GM21576 (cell line): ENCODE measurements around the gene SOX1.

ENCODE experiments used
- ATAC-seq: cut with Tn5 transposase; IDR thresholded peaks from one replicate; pipeline ENCODE4 v1.9.1; 2021; ENCODE audit warnings: mild to moderate bottlenecking, moderate library complexity; ENCODE audit not compliant: unreplicated experiment

The SOX1 gene

GRCh38 chr13:112105244-112105681 lies 38.3 kb downstream of the SOX1 start:
- ATAC-seq = no peak

- no peak for ATAC-seq
Measured at GRCh38 chr13:112105892-112106291, 38.9 kb downstream of the SOX1 start.

GRCh38 chr13:112106478-112107141 lies 39.7 kb downstream of the SOX1 start:
- ATAC-seq = no peak

- ATAC-seq = no peak
Measured at GRCh38 chr13:112107289-112107688, 40.3 kb downstream of the SOX1 start.

- ATAC-seq = no peak
Measured at GRCh38 chr13:112110479-112110878, 43.5 kb downstream of the SOX1 start.

- ATAC-seq = no peak
Measured at GRCh38 chr13:112111239-112111857, 44.4 kb downstream of the SOX1 start.

- no peak for ATAC-seq
Measured at GRCh38 chr13:112112534-112113276, 45.8 kb downstream of the SOX1 start.

GRCh38 chr13:112113348-112113747 lies 46.4 kb downstream of the SOX1 start:
- no peak for ATAC-seq

- ATAC-seq = no peak
Measured at GRCh38 chr13:112113851-112114250, 46.9 kb downstream of the SOX1 start.

- no peak for ATAC-seq
Measured at GRCh38 chr13:112114391-112114790, 47.4 kb downstream of the SOX1 start.

- no peak for ATAC-seq
Measured at GRCh38 chr13:112115403-112116091, 48.6 kb downstream of the SOX1 start.

GRCh38 chr13:112116187-112116950 lies 49.4 kb downstream of the SOX1 start:
- no peak for ATAC-seq

GRCh38 chr13:112117258-112117954 lies 50.5 kb downstream of the SOX1 start:
- no peak for ATAC-seq

- no peak for ATAC-seq
Measured at GRCh38 chr13:112117955-112118302, 51.0 kb downstream of the SOX1 start.

GRCh38 chr13:112118451-112119064 lies 51.6 kb downstream of the SOX1 start:
- no peak for ATAC-seq

GRCh38 chr13:112119192-112120030 lies 52.5 kb downstream of the SOX1 start:
- ATAC-seq = no peak

- no peak for ATAC-seq
Measured at GRCh38 chr13:112120031-112120373, 53.1 kb downstream of the SOX1 start.
